NCI-H82 treated with DMSO at 0.1 percent for 48 hours (cell line): ENCODE measurements around the gene TMEM200B.
"Not testable (repeated sequence)": the region's sequence is repeated elsewhere in the genome, so short reads cannot be mapped to it uniquely, and the experiment has no call there.

Experiments used
- DNase-seq: peaks from one replicate; lab custom pipeline; 2025; ENCODE audit not compliant: unreplicated experiment; lab: John Stamatoyannopoulos, UW

The TMEM200B gene

GRCh38 chr1:29134695-29135028 is 11.0 kb upstream of the TMEM200B start:
- no peak for DNase-seq

- no peak for DNase-seq
Observed at GRCh38 chr1:29133861-29134694, 10.4 kb upstream of the TMEM200B start.

- DNase-seq = not testable (repeated sequence)
Observed at GRCh38 chr1:29131056-29131455, 7.4 kb upstream of the TMEM200B start.

GRCh38 chr1:29129916-29130315 is 6.2 kb upstream of the TMEM200B start:
- DNase-seq = no peak

- no peak for DNase-seq
Observed at GRCh38 chr1:29128739-29129138, 5.0 kb upstream of the TMEM200B start.

- DNase-seq = no peak
Observed at GRCh38 chr1:29126198-29126597, 2.5 kb upstream of the TMEM200B start.

- DNase-seq = no peak
Observed at GRCh38 chr1:29125788-29126187, 2.1 kb upstream of the TMEM200B start.

- DNase-seq = no peak
Observed at GRCh38 chr1:29125237-29125641, 1.5 kb upstream of the TMEM200B start.

- no peak for DNase-seq
Observed at GRCh38 chr1:29124366-29125236, 898 bp upstream of the TMEM200B start.

GRCh38 chr1:29123053-29123886 is 433 bp downstream of the TMEM200B start:
- DNase-seq = no peak

GRCh38 chr1:29122682-29123052 is 1.0 kb downstream of the TMEM200B start:
- no peak for DNase-seq

- no peak for DNase-seq
Observed at GRCh38 chr1:29121936-29122681, 1.6 kb downstream of the TMEM200B start.

GRCh38 chr1:29121516-29121935 is 2.2 kb downstream of the TMEM200B start:
- no peak for DNase-seq

GRCh38 chr1:29120947-29121485 is 2.7 kb downstream of the TMEM200B start:
- peak; percentile 62 for DNase-seq

- no peak for DNase-seq
Observed at GRCh38 chr1:29120367-29120766, 3.3 kb downstream of the TMEM200B start.

GRCh38 chr1:29119121-29119929 is 4.4 kb downstream of the TMEM200B start:
- DNase-seq = no peak

- DNase-seq = no peak
Observed at GRCh38 chr1:29117381-29117780, 6.3 kb downstream of the TMEM200B start.

- DNase-seq = no peak
Observed at GRCh38 chr1:29114654-29115053, 9.0 kb downstream of the TMEM200B start.

GRCh38 chr1:29113413-29114117 is 10.1 kb downstream of the TMEM200B start:
- no peak for DNase-seq
